H9 (cell line): ENCODE measurements around the gene CNTN3. TPM values are rescaled to one million over a fixed set of nuclear protein-coding genes. Genes with fewer than 3 reads are reported as not detected.

ENCODE experiments used
- DNase-seq: peaks from one replicate; pipeline ENCODE4 v3.0.0-alpha.2; 2017
- H2AFZ ChIP-seq: one replicate; pipeline ENCODE4 v1.6.1; 2013; ENCODE audit warnings: mild to moderate bottlenecking, low read length, control low read depth, moderate library complexity
- H2AK5ac ChIP-seq: 2 replicates; pipeline ENCODE4 v1.6.1; 2013; ENCODE audit warnings: low read length, control low read depth, mixed read lengths; ENCODE audit not compliant: insufficient read length
- H2BK120ac ChIP-seq: one replicate; pipeline ENCODE4 v1.6.1; 2013; ENCODE audit warnings: low read depth, mild to moderate bottlenecking, low read length, control low read depth, inconsistent platforms; ENCODE audit not compliant: poor library complexity, severe bottlenecking
- H2BK12ac ChIP-seq: 2 replicates; pipeline ENCODE4 v1.6.1; 2013; ENCODE audit warnings: low read length, control low read depth, mixed read lengths, low read depth; ENCODE audit not compliant: insufficient read length
- H2BK15ac ChIP-seq: 2 replicates; pipeline ENCODE4 v1.6.1; 2013; ENCODE audit warnings: low read depth, low read length, control low read depth
- H2BK20ac ChIP-seq: one replicate; pipeline ENCODE4 v1.6.1; 2013; ENCODE audit warnings: low read depth, mild to moderate bottlenecking, low read length, control low read depth, inconsistent platforms; ENCODE audit not compliant: poor library complexity, severe bottlenecking
- H2BK5ac ChIP-seq: 2 replicates; pipeline ENCODE4 v1.6.1; 2013; ENCODE audit warnings: low read length, control low read depth, mixed read lengths; ENCODE audit not compliant: insufficient read length
- H3K14ac ChIP-seq: 2 replicates; pipeline ENCODE4 v1.6.1; 2013; ENCODE audit warnings: low read length, control low read depth; ENCODE audit not compliant: insufficient read depth
- H3K18ac ChIP-seq: 2 replicates; pipeline ENCODE4 v1.6.1; 2013; ENCODE audit warnings: low read depth, mild to moderate bottlenecking, mixed read lengths, low read length, control low read depth; ENCODE audit not compliant: insufficient read length
- H3K23ac ChIP-seq: 2 replicates; pipeline ENCODE4 v1.6.1; 2013; ENCODE audit warnings: low read length, control low read depth, mixed read lengths, low read depth; ENCODE audit not compliant: insufficient read length
- H3K23me2 ChIP-seq: 2 replicates; pipeline ENCODE4 v1.6.1; 2013; ENCODE audit warnings: low read depth, mild to moderate bottlenecking, mixed read lengths, low read length, control low read depth; ENCODE audit not compliant: insufficient read length, poor library complexity, severe bottlenecking
- H3K27ac ChIP-seq: 2 replicates; pipeline ENCODE4 v1.5.1; 2013; ENCODE audit warnings: low read length, control low read depth, mixed read lengths, low read depth; ENCODE audit not compliant: insufficient read length
- H3K27me3 ChIP-seq: 2 replicates; pipeline ENCODE4 v1.6.1; 2013; ENCODE audit warnings: low read length, control low read depth, inconsistent platforms; ENCODE audit not compliant: insufficient read depth
- H3K4ac ChIP-seq: 2 replicates; pipeline ENCODE4 v1.6.1; 2013; ENCODE audit warnings: low read depth, mild to moderate bottlenecking, control low read depth, inconsistent platforms, low read length, moderate library complexity
- H3K4me1 ChIP-seq: 2 replicates; pipeline ENCODE4 v1.6.1; 2013; ENCODE audit warnings: low read length, control low read depth, inconsistent platforms; ENCODE audit not compliant: insufficient read depth
- H3K4me2 ChIP-seq: 2 replicates; pipeline ENCODE4 v1.6.1; 2013; ENCODE audit warnings: low read length, control low read depth, mixed read lengths; ENCODE audit not compliant: insufficient read length, insufficient read depth
- H3K56ac ChIP-seq: 2 replicates; pipeline ENCODE4 v1.6.1; 2013; ENCODE audit warnings: low read depth, mild to moderate bottlenecking, mixed read lengths, low read length, control low read depth; ENCODE audit not compliant: insufficient read length
- H3K79me1 ChIP-seq: 2 replicates; pipeline ENCODE4 v1.6.1; 2013; ENCODE audit warnings: low read depth, mild to moderate bottlenecking, moderate library complexity, low read length, control low read depth, inconsistent platforms; ENCODE audit not compliant: insufficient read depth, poor library complexity, severe bottlenecking
- H3K79me2 ChIP-seq: 2 replicates; pipeline ENCODE4 v1.6.1; 2013; ENCODE audit warnings: low read length, control low read depth, inconsistent platforms; ENCODE audit not compliant: insufficient read depth
- H3K9ac ChIP-seq: 2 replicates; pipeline ENCODE4 v1.6.1; 2013; ENCODE audit warnings: low read length, control low read depth, mixed read lengths; ENCODE audit not compliant: insufficient read length; ENCODE audit errors: extremely low read depth
- H3K9me3 ChIP-seq: one replicate; pipeline ENCODE4 v1.6.1; 2013; ENCODE audit warnings: low read depth, low read length, inconsistent platforms; ENCODE audit not compliant: control insufficient read depth
- H3T11ph ChIP-seq: one replicate; pipeline ENCODE4 v1.6.1; 2013; ENCODE audit warnings: mild to moderate bottlenecking, low read length, control low read depth, inconsistent platforms
- H4K20me1 ChIP-seq: one replicate; pipeline ENCODE4 v1.6.1; 2013; ENCODE audit not compliant: control insufficient read depth, insufficient read length, insufficient read depth
- H4K5ac ChIP-seq: 2 replicates; pipeline ENCODE4 v1.6.1; 2013; ENCODE audit warnings: low read depth, mild to moderate bottlenecking, mixed read lengths, low read length, control low read depth; ENCODE audit not compliant: insufficient read length
- H4K8ac ChIP-seq: replicated peaks from 2 replicates; pipeline ENCODE4 v1.6.1; 2013; ENCODE audit warnings: low read length, control low read depth, mixed read lengths, low read depth; ENCODE audit not compliant: insufficient read length
- H4K91ac ChIP-seq: 2 replicates; pipeline ENCODE4 v1.6.1; 2013; ENCODE audit warnings: low read depth, mild to moderate bottlenecking, moderate library complexity, mixed read lengths, low read length, control low read depth; ENCODE audit not compliant: insufficient read length
- H3K27ac Mint-ChIP-seq, 3 experiments: 2 replicates in 2 of 3; 3 replicates in 1 of 3; pipeline ENCODE4 v1.8.0; 2020 to 2021; ENCODE audit warnings: mixed read lengths in 3 of 3, mild to moderate bottlenecking in 1 of 3, moderate library complexity in 1 of 3
- H3K27me3 Mint-ChIP-seq: 2 replicates; pipeline ENCODE4 v1.8.0; 2021; ENCODE audit warnings: low read depth, mild to moderate bottlenecking, moderate library complexity, mixed read lengths
- H3K36me3 Mint-ChIP-seq, 3 experiments: 2 replicates in 2 of 3; 3 replicates in 1 of 3; pipeline ENCODE4 v1.8.0; 2020 to 2021; ENCODE audit warnings: low read depth in 3 of 3, mixed read lengths in 3 of 3; ENCODE audit not compliant: insufficient read depth in 1 of 3
- H3K4me1 Mint-ChIP-seq, 2 experiments: 2 replicates each; pipeline ENCODE4 v1.8.0; 2020; ENCODE audit warnings: mixed read lengths in 2 of 2
- H3K4me3 Mint-ChIP-seq, 2 experiments: 2 replicates in 1 of 2; 3 replicates in 1 of 2; pipeline ENCODE4 v1.8.0; 2020 to 2021; ENCODE audit warnings: mild to moderate bottlenecking in 2 of 2, mixed read lengths in 2 of 2, moderate library complexity in 1 of 2
- H3K9me3 Mint-ChIP-seq, 2 experiments: 2 replicates in 1 of 2; 3 replicates in 1 of 2; pipeline ENCODE4 v1.8.0; 2020; ENCODE audit warnings: mild to moderate bottlenecking in 2 of 2, mixed read lengths in 2 of 2, moderate library complexity in 1 of 2
- CTCF ChIP-seq: fragments of 200-600 bp; sonication (generic); conservative IDR thresholded peaks from 3 replicates; pipeline ENCODE4 v1.8.0; 2021; ENCODE audit warnings: antibody characterized with exemption, mild to moderate bottlenecking
- WGBS: extraction: QIAGEN DNeasy Blood & Tissue Kit; methylation state at CpG from one replicate; pipeline ENCODE4 v1.1.7; 2013; ENCODE audit warnings: missing lambda C conversion rate, low lambda C conversion rate, mixed read lengths; ENCODE audit not compliant: insufficient read length; ENCODE audit errors: extremely low coverage; 5-methylcytosine and 5-hydroxymethylcytosine counted together
- total RNA-seq: library from RNA; stranded (reverse); gene quantifications from 2 replicates; pipeline ENCODE4 v1.2.1, GENCODE V29; 2021

Gene CNTN3
- total RNA-seq, 1 experiment from 2014 or later: not detected

DNA sequence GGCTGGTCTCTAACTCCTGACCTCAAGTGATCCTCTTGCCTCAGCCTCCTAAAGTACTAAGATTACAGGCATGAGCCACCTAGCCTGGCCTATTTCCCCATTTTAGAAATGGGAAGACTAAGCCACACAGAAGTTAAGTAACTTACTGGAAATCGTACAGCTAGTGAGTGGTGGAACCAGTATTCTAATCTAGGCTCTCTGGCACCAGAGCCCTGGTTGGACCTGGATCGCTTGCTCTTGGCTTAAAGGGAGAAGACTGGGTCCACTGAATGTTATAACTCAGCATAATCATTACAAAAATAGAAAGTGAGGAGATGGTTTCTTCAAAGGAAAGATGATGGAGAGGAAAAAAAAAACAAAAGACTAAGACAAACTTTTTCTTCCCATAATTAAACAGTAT, 37.4 kb upstream of the CNTN3 start:
- Histone ChIP-seq H4K91ac (no peak overlapping the region), H3T11ph (no peak overlapping the region), H4K8ac (no peak overlapping the region), H2BK12ac (no peak overlapping the region), H3K4me2 (no peak overlapping the region), H3K79me2 (no peaks in the 10 kb centered on the region), H3K9me3 (no peaks in the 10 kb centered on the region), H4K20me1 (no peaks in the 10 kb centered on the region), H3K23ac (no peak overlapping the region), H3K9ac (no peak overlapping the region), H3K79me1 (no peaks in the 10 kb centered on the region), H2AK5ac (no peak overlapping the region), H4K5ac (no peak overlapping the region), H3K4ac (no peak overlapping the region), H3K23me2 (no peaks in the 10 kb centered on the region), H3K18ac (no peak overlapping the region), H3K56ac (no peak overlapping the region), H2BK120ac (no peak overlapping the region), H3K14ac (no peak overlapping the region), H2BK5ac (no peak overlapping the region), H2AFZ (no peak overlapping the region), H3K27ac (no peak overlapping the region), H3K4me1 (no peaks in the 10 kb centered on the region), H2BK15ac (no peak overlapping the region), H3K27me3 (no peaks in the 10 kb centered on the region), H2BK20ac (no peak overlapping the region)
- no peak overlapping the region for H3K4me3 Mint-ChIP-seq
- H3K9me3 Mint-ChIP-seq: no peaks in the 10 kb centered on the region
- no peaks in the 10 kb centered on the region for H3K36me3 Mint-ChIP-seq
- H3K27me3 Mint-ChIP-seq: no peaks in the 10 kb centered on the region
- WGBS: no CpG with 5 or more reads among the region's 2 CpGs
- DNase-seq: no peak
- no peak overlapping the region for H3K27ac Mint-ChIP-seq
- no peaks in the 10 kb centered on the region for H3K4me1 Mint-ChIP-seq
- no peak for TF ChIP-seq CTCF
